Renal cortical epithelial cell (primary cell): ENCODE results near the gene UPK3BL2. TPM values are rescaled to one million over a fixed set of nuclear protein-coding genes. Genes with fewer than 3 reads are reported as not detected.
"Not testable (repeated sequence)": the region's sequence is repeated elsewhere in the genome, so short reads cannot be mapped to it uniquely, and the experiment has no call there.

ENCODE experiments used
- DNase-seq: peaks from one replicate; pipeline ENCODE4 v3.0.0-alpha.2; 2011; ENCODE audit warnings: low read depth
- total RNA-seq: library from RNA; depleted of rRNA; stranded (reverse); fragments of >200 nt; gene quantifications from 2 replicates; pipeline ENCODE4 v1.2.3, GENCODE V29; 2014

The UPK3BL2 gene
- total RNA-seq, 1 donor from 2014 or later = 5.5 TPM

GRCh38 chr7:102494026-102494425 lies 49.5 kb downstream of the UPK3BL2 start:
- DNase-seq = not testable (repeated sequence)

GRCh38 chr7:102493220-102493935 lies 50.1 kb downstream of the UPK3BL2 start:
- DNase-seq = not testable (repeated sequence)

- DNase-seq = not testable (repeated sequence)
Observed at GRCh38 chr7:102490529-102491075, 52.9 kb downstream of the UPK3BL2 start.

Other genes with a start within 250 kb of the UPK3BL2 start
- gene SPDYE6, start 187.3 kb downstream of the UPK3BL2 start, total RNA-seq = not detected in 2 replicates
- 25.4 and 26.1 TPM in 2 replicates for gene PRKRIP1, start 147.3 kb downstream of the UPK3BL2 start, total RNA-seq
- 43.2 and 138 TPM in 2 replicates for gene ORAI2, start 110.1 kb downstream of the UPK3BL2 start, total RNA-seq
- gene ALKBH4, start 78.8 kb downstream of the UPK3BL2 start, total RNA-seq = 9.9 and 26.6 TPM in 2 replicates
- gene LRWD1, start 78.7 kb downstream of the UPK3BL2 start, total RNA-seq = 26.2 and 29.5 TPM in 2 replicates
- 12.0 and 17.4 TPM in 2 replicates for gene POLR2J, start 64.8 kb downstream of the UPK3BL2 start, total RNA-seq
- 0.85 and 0.87 TPM in 2 replicates for gene RASA4B, start 25.9 kb downstream of the UPK3BL2 start, total RNA-seq
- 0.10 TPM in 1 of 2 replicates, not detected in the other for gene SPDYE2, start 7.5 kb upstream of the UPK3BL2 start, total RNA-seq
- 3.8 and 32.7 TPM in 2 replicates for gene POLR2J3, start 28.9 kb upstream of the UPK3BL2 start, total RNA-seq
- 1.0 and 5.0 TPM in 2 replicates for gene RASA4, start 73.1 kb upstream of the UPK3BL2 start, total RNA-seq
- gene UPK3BL1, start 99.1 kb upstream of the UPK3BL2 start, total RNA-seq = 3.6 and 7.7 TPM in 2 replicates
- gene SPDYE2B, start 106.6 kb upstream of the UPK3BL2 start, total RNA-seq = not detected in 2 replicates
- gene POLR2J2, start 128.0 kb upstream of the UPK3BL2 start, total RNA-seq = 0.35 and 4.0 TPM in 2 replicates
- 12.7 and 13.4 TPM in 2 replicates for gene FAM185A, start 205.3 kb upstream of the UPK3BL2 start, total RNA-seq